Chondrocyte (in vitro differentiated cells): ENCODE data around the gene ANKFY1. TPM values are rescaled to one million over a fixed set of nuclear protein-coding genes. Genes with fewer than 3 reads are reported as not detected.
A peak's percentile ranks its signal among the peaks of the same experiment; 100 is the strongest.

Experiments
- DNase-seq: peaks from one replicate; pipeline ENCODE4 v3.0.0; 2021; ENCODE audit warnings: mixed read lengths, low spot score
- H3K27ac Mint-ChIP-seq: one replicate; pipeline ENCODE4 v1.8.0; 2021; ENCODE audit warnings: mild to moderate bottlenecking, moderate library complexity, mixed read lengths; ENCODE audit not compliant: unreplicated experiment
- H3K27me3 Mint-ChIP-seq: 2 replicates; pipeline ENCODE4 v1.8.0; 2021; ENCODE audit warnings: low read depth, mixed read lengths
- H3K36me3 Mint-ChIP-seq: 2 replicates; pipeline ENCODE4 v1.8.0; 2021; ENCODE audit warnings: low read depth, mixed read lengths
- H3K4me1 Mint-ChIP-seq: 2 replicates; pipeline ENCODE4 v1.8.0; 2021; ENCODE audit warnings: low read depth, mild to moderate bottlenecking, mixed read lengths
- H3K4me3 Mint-ChIP-seq: one replicate; pipeline ENCODE4 v1.8.0; 2021; ENCODE audit warnings: mild to moderate bottlenecking, moderate library complexity, mixed read lengths; ENCODE audit not compliant: unreplicated experiment
- H3K9me3 Mint-ChIP-seq: 2 replicates; pipeline ENCODE4 v1.8.0; 2021; ENCODE audit warnings: low read depth, mixed read lengths
- total RNA-seq: library from RNA; stranded (reverse); gene quantifications from 3 replicates; pipeline ENCODE4 v1.2.1, GENCODE V29; 2021
- TF ChIP-seq, protein P1 (sequence below): fragments of 200-600 bp; sonication (generic); IDR thresholded peaks from 2 replicates; pipeline ENCODE4 v1.5.0; 2021; ENCODE audit warnings: antibody characterized with exemption, mild to moderate bottlenecking, moderate library complexity

ANKFY1 gene
- total RNA-seq, 1 donor from 2014 or later, result 44.7 TPM

DNA sequence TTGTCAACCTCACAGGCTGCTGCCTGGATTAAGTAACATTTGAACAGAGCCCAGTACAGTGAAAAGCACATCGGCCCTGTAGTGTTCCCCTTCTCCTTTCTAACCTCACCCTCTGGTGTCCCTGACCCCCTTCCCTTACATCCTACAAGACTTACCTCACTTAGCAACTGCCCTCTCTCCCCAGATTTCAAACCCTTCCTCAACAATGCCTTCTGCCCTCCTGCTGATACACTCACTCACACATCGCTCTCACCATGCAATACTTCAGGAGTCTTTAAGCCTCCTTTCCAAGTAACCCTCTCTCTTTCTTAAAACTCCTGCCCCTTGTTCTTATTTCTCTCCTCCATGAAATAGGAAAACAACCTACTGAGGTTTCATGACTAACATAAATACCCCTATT lies 138.8 kb downstream of the ANKFY1 start:
- no peaks in the 10 kb centered on the region for H3K9me3 Mint-ChIP-seq
- H3K4me1 Mint-ChIP-seq, result peaks cover 15% of the 10 kb centered on the region
- peaks cover 7% of the 10 kb centered on the region for H3K36me3 Mint-ChIP-seq
- no peak for DNase-seq
- H3K27ac Mint-ChIP-seq, result no peak overlapping the region
- TF ChIP-seq, protein P1, sequence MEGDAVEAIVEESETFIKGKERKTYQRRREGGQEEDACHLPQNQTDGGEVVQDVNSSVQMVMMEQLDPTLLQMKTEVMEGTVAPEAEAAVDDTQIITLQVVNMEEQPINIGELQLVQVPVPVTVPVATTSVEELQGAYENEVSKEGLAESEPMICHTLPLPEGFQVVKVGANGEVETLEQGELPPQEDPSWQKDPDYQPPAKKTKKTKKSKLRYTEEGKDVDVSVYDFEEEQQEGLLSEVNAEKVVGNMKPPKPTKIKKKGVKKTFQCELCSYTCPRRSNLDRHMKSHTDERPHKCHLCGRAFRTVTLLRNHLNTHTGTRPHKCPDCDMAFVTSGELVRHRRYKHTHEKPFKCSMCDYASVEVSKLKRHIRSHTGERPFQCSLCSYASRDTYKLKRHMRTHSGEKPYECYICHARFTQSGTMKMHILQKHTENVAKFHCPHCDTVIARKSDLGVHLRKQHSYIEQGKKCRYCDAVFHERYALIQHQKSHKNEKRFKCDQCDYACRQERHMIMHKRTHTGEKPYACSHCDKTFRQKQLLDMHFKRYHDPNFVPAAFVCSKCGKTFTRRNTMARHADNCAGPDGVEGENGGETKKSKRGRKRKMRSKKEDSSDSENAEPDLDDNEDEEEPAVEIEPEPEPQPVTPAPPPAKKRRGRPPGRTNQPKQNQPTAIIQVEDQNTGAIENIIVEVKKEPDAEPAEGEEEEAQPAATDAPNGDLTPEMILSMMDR, result no peak
- H3K4me3 Mint-ChIP-seq, result no peak overlapping the region
- no peaks in the 10 kb centered on the region for H3K27me3 Mint-ChIP-seq

DNA sequence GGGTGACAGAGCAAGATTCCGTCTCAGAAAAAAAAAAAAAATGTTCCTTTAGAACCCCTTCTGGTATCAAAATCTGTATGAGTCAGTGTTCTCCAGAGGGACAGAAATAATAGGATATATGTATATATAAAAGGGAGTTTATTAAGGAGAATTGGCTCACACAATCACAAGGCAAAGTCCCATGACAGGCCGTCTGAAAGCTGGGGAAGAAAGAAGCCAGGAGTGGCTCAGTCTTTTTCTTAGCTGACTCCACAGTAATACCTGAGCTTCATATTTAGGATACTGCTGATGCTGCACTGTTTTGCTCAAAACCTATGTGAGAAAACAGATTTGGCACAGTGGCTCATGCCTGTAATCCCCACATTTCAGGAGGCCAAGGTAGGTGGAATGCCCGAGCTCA lies 143.4 kb downstream of the ANKFY1 start:
- H3K27ac Mint-ChIP-seq, result no peak overlapping the region

DNA sequence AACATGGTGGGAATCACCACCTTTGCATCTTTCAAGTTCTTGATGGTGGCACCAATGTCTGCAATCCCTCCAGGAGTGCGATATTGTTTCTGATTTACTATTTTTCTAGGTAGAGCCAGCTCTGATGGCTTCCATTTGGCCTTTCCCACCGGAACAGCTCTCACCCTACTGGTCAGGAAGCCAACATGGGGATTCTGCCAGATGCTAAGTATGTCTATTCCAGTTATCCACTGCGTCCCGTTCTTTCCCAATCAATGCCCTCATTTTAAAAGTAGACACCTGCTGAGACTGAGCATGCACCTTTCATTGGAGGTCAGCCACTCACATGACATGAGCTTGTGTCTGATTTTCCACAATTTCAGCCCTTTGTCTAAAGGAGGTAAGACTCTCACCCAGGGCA lies 144.5 kb downstream of the ANKFY1 start:
- no peaks in the 10 kb centered on the region for H3K27me3 Mint-ChIP-seq
- no peaks in the 10 kb centered on the region for H3K4me1 Mint-ChIP-seq
- DNase-seq, result no peak
- TF ChIP-seq, protein P1, result no peak
- no peak overlapping the region for H3K4me3 Mint-ChIP-seq
- H3K36me3 Mint-ChIP-seq, result peaks cover 28% of the 10 kb centered on the region
- no peaks in the 10 kb centered on the region for H3K9me3 Mint-ChIP-seq
- no peak overlapping the region for H3K27ac Mint-ChIP-seq

More for the DNA sequence above, 143.4 kb downstream of the ANKFY1 start:
- no peak overlapping the region for H3K4me3 Mint-ChIP-seq
- H3K36me3 Mint-ChIP-seq, result peaks cover 27% of the 10 kb centered on the region
- TF ChIP-seq, protein P1, result no peak
- H3K27me3 Mint-ChIP-seq, result no peaks in the 10 kb centered on the region
- no peak for DNase-seq
- peaks cover 4% of the 10 kb centered on the region for H3K4me1 Mint-ChIP-seq
- no peaks in the 10 kb centered on the region for H3K9me3 Mint-ChIP-seq

DNA sequence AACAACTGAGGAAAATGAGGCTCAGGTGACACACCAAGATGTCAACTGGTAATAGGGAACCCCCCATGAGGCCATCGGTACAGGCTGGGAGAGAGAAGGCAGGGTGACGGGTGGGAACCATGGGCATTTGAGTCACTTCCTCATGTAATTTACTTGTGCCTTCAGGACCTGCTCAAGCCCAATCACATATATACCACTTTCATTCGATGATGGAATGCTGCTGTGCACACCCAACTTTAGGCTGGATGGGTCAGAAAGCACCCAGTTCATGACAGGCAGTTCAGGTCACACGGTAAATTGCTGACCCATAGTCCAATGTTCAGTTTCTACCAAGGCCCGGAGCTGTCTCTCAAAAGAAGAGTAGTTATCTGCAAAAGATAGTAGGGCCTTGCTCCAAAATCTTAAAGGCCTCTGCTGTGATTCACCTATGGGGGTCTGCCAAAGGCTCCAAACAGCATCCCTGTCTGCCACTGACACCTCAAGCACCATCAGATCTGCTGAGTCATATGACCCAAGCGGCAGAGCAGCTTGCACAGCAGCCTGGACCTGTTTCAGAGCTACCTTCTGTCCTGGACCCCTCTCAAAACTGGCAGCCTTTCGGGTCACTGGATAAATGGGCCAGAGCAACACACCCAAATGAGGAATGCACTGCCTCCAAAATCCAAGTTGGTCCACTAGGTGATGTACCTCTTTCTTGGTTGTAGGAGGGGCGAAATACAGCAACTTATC lies 145.6 kb downstream of the ANKFY1 start:
- Mint-ChIP-seq H3K36me3 (peaks cover 27% of the 10 kb centered on the region), H3K4me1 (peaks cover 6% of the 10 kb centered on the region), H3K9me3 (no peaks in the 10 kb centered on the region), H3K27me3 (no peaks in the 10 kb centered on the region), H3K4me3 (no peak overlapping the region), H3K27ac (peak overlapping the region; percentile 76)
- no peak for DNase-seq
- TF ChIP-seq, protein P1, result no peak

DNA sequence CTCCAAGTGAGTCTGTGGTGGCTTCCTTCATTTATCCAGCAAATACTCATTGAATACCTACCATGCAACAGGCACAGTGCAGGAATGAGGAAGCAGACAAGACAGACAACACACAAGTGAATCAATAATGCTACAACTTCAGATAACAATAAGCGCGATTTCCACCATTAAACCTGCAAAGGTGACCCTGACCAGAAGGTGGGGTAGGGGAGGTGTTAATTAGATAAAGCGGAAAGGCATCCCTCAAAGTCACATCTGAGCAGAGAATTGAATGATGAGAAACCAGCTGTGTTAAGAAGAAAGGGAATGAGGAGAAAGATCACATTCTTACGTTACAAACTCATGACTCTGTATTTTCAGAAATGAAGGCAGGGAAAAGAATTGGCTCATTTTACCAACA lies 147.3 kb downstream of the ANKFY1 start:
- no peaks in the 10 kb centered on the region for H3K9me3 Mint-ChIP-seq
- peaks cover 26% of the 10 kb centered on the region for H3K36me3 Mint-ChIP-seq
- H3K27me3 Mint-ChIP-seq, result no peaks in the 10 kb centered on the region
- H3K27ac Mint-ChIP-seq, result no peak overlapping the region
- DNase-seq, result no peak
- TF ChIP-seq, protein P1, result no peak
- peaks cover 15% of the 10 kb centered on the region for H3K4me1 Mint-ChIP-seq
- H3K4me3 Mint-ChIP-seq, result no peak overlapping the region

Other genes starting within 250 kb of the ANKFY1 start
- 30.8 to 46.5 TPM (median 33.0 TPM) in 3 replicates for gene ZZEF1, start 120.9 kb downstream of the ANKFY1 start, total RNA-seq
- 15.3 to 26.7 TPM (median 18.3 TPM) in 3 replicates for gene CYB5D2, start 120.8 kb downstream of the ANKFY1 start, total RNA-seq
- gene UBE2G1, start 102.7 kb upstream of the ANKFY1 start, total RNA-seq, result 54.6 to 80.0 TPM (median 79.2 TPM) in 3 replicates
- not detected in 3 replicates for gene SPNS3, start 170.0 kb upstream of the ANKFY1 start, total RNA-seq
- gene SPNS2, start 234.9 kb upstream of the ANKFY1 start, total RNA-seq, result 0.70 to 0.87 TPM in 2 of 3 replicates, not detected in the other